ENCODE results near the gene MYH3. TPM values are rescaled to one million over a fixed set of nuclear protein-coding genes. Genes with fewer than 3 reads are reported as not detected.

Gene MYH3
- total RNA-seq, 2 donors from 2014 or later = 1.6 to 4.0 TPM

- Histone ChIP-seq H3K9me3 (no peaks in the 10 kb centered on the region), H3K4me1 (no peaks in the 10 kb centered on the region), H3K36me3 (replicated peaks in 1 of 2; ENCODE audit: insufficient read depth in 1 of 2, low read depth in 2 of 2) (no peaks in the 10 kb centered on the region), H3K27me3 (no peaks in the 10 kb centered on the region), H3K27ac (no peak overlapping the region), H3K4me3 (no peak overlapping the region)
- intact Hi-C loops (cut with DNase I) = no loop called here
- ATAC-seq = no peak
- TF ChIP-seq, protein P1, sequence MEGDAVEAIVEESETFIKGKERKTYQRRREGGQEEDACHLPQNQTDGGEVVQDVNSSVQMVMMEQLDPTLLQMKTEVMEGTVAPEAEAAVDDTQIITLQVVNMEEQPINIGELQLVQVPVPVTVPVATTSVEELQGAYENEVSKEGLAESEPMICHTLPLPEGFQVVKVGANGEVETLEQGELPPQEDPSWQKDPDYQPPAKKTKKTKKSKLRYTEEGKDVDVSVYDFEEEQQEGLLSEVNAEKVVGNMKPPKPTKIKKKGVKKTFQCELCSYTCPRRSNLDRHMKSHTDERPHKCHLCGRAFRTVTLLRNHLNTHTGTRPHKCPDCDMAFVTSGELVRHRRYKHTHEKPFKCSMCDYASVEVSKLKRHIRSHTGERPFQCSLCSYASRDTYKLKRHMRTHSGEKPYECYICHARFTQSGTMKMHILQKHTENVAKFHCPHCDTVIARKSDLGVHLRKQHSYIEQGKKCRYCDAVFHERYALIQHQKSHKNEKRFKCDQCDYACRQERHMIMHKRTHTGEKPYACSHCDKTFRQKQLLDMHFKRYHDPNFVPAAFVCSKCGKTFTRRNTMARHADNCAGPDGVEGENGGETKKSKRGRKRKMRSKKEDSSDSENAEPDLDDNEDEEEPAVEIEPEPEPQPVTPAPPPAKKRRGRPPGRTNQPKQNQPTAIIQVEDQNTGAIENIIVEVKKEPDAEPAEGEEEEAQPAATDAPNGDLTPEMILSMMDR (IDR thresholded peaks at IDR 0.05) = no peak
- no peak for TF ChIP-seq POLR2A (IDR thresholded peaks at IDR 0.05)
- DNase-seq = no peak
- WGBS, 2 donors = 42 to 49% methylated on average over 5 of the region's 5 CpGs
These were observed 56.5 kb downstream of the MYH3 start for GRCh38 chr17:10600571-10600970.

GRCh38 chr17:10598621-10599020, 58.5 kb downstream of the MYH3 start:
- Histone ChIP-seq H3K27ac (no peak overlapping the region), H3K4me3 (no peak overlapping the region), H3K4me1 (no peaks in the 10 kb centered on the region), H3K36me3 (replicated peaks in 1 of 2; ENCODE audit: insufficient read depth in 1 of 2, low read depth in 2 of 2) (no peaks in the 10 kb centered on the region), H3K9me3 (no peaks in the 10 kb centered on the region), H3K27me3 (no peaks in the 10 kb centered on the region)
- TF ChIP-seq, protein P1 (IDR thresholded peaks at IDR 0.05) = no peak
- no peak for TF ChIP-seq POLR2A (IDR thresholded peaks at IDR 0.05)
- WGBS, 2 donors = 59 to 60% methylated on average over 2 of the region's 2 CpGs
- intact Hi-C loops (cut with DNase I) = no loop called here
- no peak for DNase-seq
- no peak for ATAC-seq

DNA sequence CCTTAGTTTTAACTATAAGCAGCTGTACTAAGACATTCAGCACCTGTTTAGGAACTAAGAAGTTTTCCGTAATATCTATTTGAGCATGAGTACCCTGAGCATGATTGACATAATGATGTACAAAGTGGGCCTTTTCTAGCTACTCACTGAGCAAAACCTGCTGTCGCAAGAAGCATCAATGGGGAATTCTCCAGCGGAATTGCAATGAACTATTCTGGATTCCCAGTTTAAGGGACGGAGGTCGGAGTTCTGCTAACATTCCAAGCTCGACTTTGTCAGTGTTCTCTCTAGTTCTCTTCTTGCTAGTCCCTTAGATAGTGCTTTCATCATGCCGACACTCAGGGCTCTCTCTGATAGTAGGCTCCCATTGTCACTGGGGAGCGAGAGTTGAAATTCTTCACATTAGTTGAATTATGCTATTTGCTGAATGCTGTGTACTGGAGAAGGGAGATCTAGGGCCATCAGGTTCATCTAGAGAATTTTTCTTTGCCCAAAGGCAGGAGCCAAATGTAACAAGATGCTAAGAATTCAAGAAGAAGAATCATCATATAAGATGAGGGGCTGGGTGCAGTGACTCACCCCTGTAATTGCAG, 67.5 kb downstream of the MYH3 start:
- ATAC-seq (no peak), DNase-seq (no peak)
- no peaks in the 10 kb centered on the region for H3K9me3 ChIP-seq
- intact Hi-C loops (cut with DNase I) = no loop called here
- H3K36me3 ChIP-seq (replicated peaks in 1 of 2; ENCODE audit: insufficient read depth in 1 of 2, low read depth in 2 of 2) = no peaks in the 10 kb centered on the region
- 68 to 73% methylated on average over 8 of the region's 8 CpGs for WGBS, 2 donors
- TF ChIP-seq POLR2A (IDR thresholded peaks at IDR 0.05) = no peak
- TF ChIP-seq, protein P1 (IDR thresholded peaks at IDR 0.05) = no peak
- no peaks in the 10 kb centered on the region for H3K27me3 ChIP-seq
- no peaks in the 10 kb centered on the region for H3K4me1 ChIP-seq
- no peak overlapping the region for H3K27ac ChIP-seq
- no peak overlapping the region for H3K4me3 ChIP-seq

- Histone ChIP-seq H3K9me3 (no peaks in the 10 kb centered on the region), H3K36me3 (replicated peaks in 1 of 2; ENCODE audit: insufficient read depth in 1 of 2, low read depth in 2 of 2) (no peaks in the 10 kb centered on the region), H3K4me3 (no peak overlapping the region), H3K27ac (no peak overlapping the region), H3K27me3 (no peaks in the 10 kb centered on the region), H3K4me1 (no peaks in the 10 kb centered on the region)
- intact Hi-C loops (cut with DNase I) = no loop called here
- WGBS, 2 donors = 67 to 70% methylated on average over 9 of the region's 9 CpGs
- ATAC-seq (no peak), DNase-seq (no peak)
- TF ChIP-seq, protein P1 (IDR thresholded peaks at IDR 0.05) = no peak
- TF ChIP-seq POLR2A (IDR thresholded peaks at IDR 0.05) = no peak
These were observed 71.6 kb downstream of the MYH3 start for GRCh38 chr17:10585529-10585928.

- Histone ChIP-seq H3K27ac (no peak overlapping the region), H3K4me3 (no peak overlapping the region), H3K27me3 (no peaks in the 10 kb centered on the region), H3K4me1 (no peaks in the 10 kb centered on the region), H3K9me3 (no peaks in the 10 kb centered on the region), H3K36me3 (replicated peaks in 1 of 2; ENCODE audit: insufficient read depth in 1 of 2, low read depth in 2 of 2) (no peaks in the 10 kb centered on the region)
- ATAC-seq (no peak), DNase-seq (no peak)
- intact Hi-C loops (cut with DNase I) = no loop called here
- TF ChIP-seq, protein P1 (IDR thresholded peaks at IDR 0.05) = no peak
- no peak for TF ChIP-seq POLR2A (IDR thresholded peaks at IDR 0.05)
- WGBS, 2 donors = 17 to 25% methylated on average over 4 of the region's 4 CpGs
These were observed 73.3 kb downstream of the MYH3 start for GRCh38 chr17:10583834-10584233.

All from body of pancreas (tissue), 4 donors.